GM21619 (cell line): ENCODE results near the gene TTC28.
"Not testable (repeated sequence)": the region's sequence is repeated elsewhere in the genome, so short reads cannot be mapped to it uniquely, and the experiment has no call there.

Source experiments
- ATAC-seq: cut with Tn5 transposase; IDR thresholded peaks from one replicate; pipeline ENCODE4 v1.9.1; 2021; ENCODE audit not compliant: unreplicated experiment

TTC28 gene

DNA sequence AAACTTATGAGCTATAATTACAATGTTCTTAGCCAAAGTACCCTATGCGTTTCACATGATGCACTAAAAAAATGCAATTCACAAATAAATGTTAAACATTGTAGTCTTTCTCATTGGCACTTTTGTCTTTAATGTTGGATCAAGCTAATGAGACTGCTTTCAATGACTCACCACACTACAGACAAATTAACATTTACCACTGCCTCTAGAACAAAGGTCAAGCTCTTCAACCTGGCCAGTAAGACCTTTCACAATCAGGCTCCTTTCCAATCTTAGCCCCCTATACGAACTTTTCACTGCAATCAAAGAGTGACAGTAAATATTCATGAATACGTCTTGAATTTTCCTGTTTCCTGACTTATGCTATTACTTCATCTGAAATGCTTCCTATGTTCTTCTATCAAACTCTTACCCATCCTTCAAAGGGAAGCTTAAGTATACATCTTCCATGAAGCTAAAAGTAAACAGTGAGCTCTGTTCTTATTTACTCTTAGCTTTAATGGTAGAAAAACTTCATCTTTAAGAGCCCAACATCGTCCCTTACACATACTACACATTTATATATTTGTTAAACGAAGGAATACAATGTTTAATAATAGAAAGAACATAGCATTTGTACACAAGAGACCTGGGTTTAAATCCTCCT, 433.9 kb downstream of the TTC28 start:
- ATAC-seq: no peak

DNA sequence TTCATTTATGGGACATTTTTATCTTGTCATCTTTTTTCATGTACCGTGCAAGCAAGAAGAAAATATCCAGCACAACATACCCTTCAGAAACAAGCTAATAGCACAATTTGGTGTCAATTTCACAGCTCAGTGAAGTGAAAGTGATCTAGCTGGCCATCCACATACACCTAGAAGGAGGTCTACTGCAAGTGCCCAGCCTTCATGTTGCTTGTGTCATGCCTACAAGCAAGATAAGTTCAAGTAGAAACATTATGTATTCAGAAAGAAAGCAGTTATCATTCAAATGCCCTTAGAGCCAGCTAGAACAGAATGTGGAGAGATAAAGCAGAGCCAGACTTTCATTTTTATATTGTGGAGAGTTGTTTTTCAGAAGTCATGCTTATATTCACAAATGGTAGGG, 434.9 kb downstream of the TTC28 start:
- ATAC-seq: no peak

DNA sequence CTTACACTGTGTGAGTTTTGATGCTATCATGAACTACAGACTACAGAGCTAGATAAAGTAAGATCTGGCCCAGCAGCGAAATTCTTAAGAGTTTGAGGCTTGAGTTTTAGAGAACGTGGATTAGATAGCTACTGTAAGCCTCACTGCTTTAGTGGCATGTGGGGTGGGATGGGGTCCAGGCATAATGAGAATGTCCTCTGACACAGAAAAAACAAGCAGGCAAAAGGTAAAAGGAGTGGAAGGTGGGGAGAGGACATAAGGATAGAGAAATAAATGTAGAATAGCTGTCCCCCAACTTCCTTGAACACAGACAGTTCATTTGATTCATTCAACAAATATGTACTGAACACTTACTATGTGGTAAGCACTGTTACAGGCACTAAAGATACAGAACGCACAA, 436.1 kb downstream of the TTC28 start:
- ATAC-seq: no peak

DNA sequence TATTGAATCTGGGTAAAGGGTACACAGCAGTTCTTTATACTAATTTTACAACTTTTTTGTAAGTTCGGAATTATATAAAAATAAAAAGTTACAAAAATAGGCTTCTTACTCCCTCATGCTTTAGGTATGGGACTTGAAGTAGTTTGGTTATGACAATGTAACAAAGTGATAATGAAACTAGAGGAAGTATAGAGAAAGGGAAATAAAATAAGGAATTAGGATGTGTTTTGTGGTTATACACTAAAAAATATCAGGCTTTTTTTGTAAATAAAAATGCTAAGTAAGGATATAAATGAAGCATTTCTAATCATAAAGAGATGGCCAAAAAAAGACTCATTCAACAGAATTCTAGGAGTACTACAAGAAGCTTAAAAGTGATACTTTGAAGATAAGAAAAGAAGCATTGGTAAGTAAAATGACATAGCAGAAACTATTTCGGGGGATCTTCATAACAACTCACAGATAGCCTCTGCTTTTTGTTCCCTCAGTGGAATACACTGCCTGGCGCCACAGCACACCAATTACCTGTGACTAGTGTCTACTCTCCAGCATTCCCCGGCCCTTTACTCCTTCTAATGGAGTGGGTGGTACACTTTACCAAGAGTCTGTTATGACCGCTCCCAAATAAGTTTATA, 437.9 kb downstream of the TTC28 start:
- ATAC-seq: no peak

DNA sequence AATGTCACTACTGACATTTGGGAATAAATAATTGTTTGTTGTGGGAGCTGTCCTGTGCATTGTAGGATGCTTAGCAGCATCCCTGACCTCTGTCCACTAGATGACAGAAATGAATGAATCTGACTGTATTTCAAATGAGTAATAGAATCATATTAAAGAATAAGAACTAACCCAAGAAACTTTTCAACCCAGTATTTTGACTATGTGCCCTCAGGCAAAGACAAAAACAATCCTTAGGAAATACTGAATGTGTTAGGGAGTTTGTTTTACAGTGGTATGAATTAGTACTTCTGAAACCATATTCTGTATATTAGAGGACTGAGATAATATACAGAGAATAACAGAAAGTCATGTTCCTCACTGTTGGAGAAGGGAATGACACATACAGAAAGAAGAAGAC, 439.7 kb downstream of the TTC28 start:
- no peak for ATAC-seq

DNA sequence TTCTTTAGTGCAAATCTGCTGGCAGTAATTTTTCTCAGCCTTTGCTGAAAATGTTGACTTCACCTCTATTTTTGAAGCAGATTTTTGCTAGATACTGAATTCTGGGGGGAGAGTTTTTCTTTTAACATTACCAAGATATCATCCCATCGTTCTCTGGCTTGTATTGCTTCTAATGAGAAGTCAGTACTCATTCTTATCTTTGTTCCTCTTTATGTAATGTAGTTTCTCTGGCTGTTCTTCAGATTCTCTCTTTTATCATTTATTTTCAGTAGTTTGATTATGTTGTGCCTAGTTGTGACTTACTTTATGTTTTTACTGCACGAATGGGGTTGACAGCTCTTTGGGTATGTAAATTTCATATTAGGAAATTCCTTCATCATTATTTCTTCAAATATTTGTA, 441.9 kb downstream of the TTC28 start:
- no peak for ATAC-seq

DNA sequence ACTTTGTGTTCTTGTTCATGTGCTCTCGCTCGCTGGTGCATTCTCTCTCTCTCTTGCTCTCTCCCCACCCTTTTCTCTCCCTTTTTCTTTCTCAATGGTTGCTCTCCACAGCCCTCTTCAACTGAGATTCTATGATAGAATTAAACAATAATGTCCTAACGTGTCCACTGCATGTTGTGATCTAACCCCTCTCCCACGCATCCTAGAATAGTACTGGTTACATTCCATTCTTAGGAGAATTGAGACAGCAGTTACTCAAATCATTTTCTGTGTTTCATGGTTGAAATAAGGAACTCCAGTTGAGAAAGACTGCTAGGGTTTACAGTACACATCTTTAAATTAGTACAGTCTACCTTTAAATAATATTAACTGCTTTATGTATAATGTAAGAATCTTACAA, 442.5 kb downstream of the TTC28 start:
- ATAC-seq: no peak

DNA sequence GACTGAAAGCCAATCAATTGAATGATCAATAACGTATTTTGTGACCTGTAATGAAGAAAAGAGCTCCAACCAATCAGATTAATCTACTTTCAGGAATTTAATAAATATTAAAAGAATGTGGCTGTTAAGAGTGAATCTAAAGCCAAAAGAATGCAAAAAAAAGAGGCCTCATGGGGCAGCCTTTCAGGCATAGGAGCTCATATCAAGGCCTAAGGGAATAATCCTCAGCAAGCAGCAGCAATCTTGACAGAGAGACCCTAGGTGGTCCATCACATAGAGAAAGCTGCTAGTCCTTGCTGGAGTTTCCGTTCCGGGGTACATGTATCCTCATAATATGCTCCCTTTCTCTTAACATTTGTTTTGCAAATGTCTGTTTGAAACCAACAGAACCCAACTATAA, 447.4 kb downstream of the TTC28 start:
- ATAC-seq: no peak

DNA sequence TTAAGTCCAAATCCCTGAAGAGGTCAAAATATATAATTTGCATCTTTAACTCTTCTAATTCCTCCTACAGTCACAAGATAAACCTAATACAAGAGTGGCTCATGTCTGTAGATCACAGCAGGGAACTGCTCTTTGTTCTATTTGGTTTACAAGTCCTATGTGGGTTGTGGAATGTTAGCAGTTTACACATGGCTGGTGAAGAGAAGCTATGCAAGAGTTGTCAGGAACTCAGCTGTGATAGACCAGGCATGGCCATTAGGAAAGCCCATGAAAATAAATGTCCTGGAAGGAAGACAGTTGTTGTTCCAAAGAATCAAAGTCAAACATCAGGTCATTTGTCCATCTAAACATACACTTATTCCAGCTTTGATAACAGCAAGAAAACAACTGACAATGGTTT, 448.2 kb downstream of the TTC28 start:
- no peak for ATAC-seq

DNA sequence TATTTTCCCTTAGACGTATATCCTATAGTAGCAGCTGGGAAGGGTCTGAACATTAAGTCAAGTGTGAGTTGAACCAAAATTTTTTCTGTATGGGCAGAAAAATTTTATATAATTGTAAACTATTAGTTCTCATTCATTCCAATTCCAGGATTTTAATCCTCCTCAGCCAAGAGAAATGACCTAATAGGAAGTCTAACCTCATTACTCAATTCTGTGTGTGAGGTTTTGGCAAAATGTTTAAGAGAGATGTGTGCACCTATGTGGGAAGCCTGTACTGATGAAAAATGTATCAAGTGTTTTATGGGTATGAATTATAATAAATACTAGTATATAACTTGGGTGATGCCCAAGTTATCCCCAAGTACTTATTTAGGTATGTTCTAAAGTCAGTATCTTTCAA, 449.0 kb downstream of the TTC28 start:
- no peak for ATAC-seq

DNA sequence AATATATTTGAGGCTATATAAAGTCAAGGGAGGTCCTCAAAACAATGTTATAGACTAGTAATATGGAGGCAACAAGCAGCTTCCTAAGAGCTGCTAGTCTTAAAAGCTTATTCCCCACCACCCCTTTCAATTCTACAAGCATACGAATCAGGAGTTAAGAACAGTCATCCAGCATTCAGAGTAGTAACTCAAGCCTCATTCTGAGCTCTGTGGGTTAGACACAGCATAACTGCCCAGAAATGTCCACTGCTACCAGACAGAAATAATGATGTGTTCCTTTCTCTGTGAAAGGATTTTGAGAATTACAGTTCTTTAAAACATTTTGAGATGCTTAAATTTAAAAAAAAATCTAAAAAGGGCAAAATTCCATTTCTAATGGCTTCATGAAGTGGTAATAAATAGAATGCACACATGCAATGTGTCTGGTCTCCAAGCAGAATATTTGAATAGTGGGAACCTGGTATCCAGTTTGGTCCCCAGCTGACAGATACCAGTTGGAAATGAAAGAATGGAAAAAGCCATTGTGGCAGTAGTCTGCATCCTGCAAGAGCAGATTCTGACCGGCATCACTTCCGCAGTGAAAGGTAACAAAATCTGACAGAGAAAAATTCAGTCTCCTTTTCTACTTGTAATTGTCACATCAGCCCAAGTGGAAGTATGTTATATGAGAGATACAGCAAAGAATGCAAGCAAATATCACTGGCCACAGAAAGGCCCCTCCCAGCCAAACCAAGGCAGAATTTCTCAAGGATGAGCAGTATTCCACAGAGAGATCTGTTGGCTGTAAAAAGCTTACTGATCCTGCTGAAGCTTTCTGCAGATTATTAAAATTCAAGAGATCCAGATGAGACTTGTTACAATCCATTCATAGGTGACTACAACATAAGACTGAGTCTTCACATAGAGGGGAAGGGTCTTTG, 449.8 kb downstream of the TTC28 start:
- ATAC-seq: no peak

DNA sequence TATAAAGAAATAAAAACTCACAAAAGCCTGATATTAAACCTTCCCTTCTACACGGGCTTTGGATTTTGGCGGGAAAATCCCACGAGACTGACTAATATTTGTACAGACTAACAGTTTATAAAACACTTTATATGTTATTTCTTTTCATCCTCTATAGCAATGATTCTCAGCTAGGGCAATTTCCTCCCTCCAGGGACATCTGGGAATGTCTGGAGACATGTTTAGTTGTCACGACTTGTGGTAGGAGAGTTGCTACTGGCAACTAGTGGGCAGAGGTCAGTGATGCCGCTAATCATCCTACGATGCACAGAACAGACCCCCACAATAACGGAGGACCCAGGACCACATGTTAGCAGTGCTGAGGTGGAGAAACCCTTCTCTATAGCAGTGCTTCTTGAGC, 455.8 kb downstream of the TTC28 start:
- no peak for ATAC-seq

DNA sequence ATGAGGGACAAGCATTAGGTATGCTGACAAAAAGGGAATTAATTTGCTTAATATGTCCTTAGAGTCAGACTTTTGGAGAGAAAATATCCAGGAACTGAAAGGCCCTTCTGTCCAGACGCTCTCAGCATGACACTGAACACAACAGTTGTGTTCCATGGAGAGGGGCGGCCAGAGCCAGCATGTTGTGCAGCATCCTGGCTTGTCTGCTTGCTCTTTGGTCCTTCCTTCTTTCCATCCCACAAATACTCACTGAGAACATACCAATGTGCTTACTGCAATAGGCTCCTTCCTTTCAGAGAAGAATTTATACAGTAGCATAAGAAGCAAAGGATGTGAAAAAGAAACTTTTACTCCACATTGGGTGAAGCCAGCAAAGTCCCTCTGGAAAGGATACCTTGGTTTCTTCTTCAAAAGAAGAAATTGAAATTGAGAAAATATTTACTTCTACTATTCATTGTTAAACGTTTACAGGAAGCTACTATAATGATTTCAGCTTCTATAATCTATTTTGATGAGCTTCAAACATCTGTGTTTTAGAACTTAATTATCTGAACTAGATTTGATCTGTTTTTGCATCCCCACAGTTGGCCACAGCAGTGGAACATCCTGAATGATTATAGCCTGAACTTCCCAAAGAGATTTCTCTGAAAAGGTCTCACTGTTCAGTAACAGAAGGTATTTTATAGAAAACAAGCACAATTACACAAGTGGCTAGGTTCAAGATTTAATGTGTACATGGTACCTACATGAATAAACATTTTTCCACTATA, 456.5 kb downstream of the TTC28 start:
- ATAC-seq: no peak

DNA sequence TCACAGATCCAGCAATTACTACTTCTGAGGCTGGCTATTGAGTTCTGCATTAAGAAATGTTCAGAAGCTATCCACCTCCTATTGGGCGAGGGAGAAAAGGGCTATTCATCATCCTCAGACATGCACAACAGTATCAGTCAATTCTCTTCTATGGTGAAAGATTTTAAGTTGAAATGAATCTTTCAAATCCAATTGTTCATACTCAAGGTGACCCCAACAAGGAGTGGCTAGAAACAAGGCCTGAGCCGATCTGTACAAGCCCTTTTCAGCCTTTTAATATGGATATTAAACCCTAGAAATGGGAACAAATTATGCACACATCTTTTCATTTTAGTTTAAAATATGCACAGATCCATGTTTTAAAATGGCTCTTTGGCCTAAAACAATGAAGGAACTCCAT, 457.1 kb downstream of the TTC28 start:
- ATAC-seq: no peak

DNA sequence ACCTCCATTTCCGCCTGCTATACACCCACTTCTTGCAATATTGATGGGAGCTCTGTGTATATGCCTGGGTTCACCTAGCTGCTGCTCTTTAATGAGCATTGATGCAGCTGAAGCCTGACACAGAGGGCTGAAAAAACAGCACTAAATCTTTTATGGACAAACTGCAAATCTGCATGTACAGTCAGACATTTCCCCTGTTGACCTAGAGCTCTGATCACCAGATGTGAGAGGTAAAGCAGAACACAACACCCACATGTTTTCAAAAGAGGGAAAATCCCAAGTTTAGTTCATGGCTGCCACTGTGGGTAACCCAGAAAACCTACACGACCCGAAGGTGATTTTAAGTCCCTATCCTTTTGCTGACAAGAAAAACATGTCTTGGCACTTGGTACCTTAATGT, 457.6 kb downstream of the TTC28 start:
- ATAC-seq: no peak

DNA sequence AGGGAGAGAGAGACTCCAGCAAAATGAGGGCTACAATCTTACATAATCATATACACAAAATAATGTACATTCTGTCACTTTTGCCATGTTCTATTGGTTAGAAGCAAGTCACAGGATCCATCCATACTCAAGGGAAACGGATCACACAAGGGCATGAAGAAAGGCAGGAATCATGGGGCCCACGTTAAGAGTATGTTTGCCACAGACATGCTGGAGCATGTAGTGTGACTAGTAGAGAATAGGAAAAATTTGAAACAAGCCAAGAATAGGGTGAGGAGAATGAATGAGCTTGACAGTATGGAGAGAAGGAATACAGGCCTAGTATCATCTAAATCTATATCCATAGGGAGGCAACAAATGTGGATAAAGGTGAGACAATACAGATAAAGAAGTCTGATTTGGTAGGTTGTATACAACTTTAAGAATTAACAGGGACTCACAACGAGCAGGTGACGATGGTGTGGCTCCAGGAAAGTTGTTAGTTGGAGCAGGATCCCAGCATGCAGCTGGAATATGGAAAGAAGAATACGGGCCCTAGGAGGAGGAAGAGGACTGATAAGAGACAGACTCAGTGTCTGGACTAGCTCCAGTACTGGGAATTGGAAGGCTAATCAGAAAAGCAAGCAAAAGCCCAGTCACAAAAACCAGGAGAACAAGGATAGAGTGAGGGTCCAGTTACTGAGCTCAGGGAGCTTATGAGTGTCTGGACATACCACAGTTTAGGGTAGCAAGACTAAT, 458.8 kb downstream of the TTC28 start:
- ATAC-seq: no peak

DNA sequence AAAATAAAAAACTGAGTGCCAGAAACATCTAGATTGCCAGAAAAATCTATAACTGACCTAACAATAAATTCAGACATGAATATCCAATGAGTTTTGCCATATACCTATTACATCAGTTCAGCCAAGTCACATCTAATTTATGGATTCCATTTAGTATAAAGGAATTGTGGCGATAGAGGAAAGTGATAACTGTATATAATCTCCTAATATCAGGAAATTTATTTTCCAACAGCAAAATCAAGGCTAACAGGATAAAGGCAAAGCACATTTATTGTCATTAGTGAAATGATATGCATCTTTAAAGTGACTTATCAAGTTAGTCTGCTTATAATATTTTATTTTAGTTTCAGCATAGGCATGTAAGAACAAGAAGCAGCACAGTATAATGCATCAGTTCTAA, 462.4 kb downstream of the TTC28 start:
- ATAC-seq: no peak

DNA sequence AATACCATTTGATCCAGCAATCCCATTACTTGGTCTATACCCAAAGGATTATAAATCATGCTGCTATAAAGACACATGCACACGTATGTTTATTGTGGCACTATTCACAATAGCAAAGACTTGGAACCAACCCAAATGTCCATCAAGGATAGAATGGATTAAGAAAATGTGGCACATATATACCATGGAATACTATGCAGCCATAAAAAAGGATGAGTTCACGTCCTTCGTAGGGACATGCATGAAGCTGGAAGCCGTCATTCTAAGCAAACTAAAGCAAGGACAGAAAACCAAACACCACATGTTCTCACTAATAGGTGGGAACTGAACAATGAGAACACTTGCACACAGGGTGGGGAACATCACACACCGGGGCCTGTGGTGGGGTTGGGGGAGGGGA, 464.9 kb downstream of the TTC28 start:
- not testable (repeated sequence) for ATAC-seq

DNA sequence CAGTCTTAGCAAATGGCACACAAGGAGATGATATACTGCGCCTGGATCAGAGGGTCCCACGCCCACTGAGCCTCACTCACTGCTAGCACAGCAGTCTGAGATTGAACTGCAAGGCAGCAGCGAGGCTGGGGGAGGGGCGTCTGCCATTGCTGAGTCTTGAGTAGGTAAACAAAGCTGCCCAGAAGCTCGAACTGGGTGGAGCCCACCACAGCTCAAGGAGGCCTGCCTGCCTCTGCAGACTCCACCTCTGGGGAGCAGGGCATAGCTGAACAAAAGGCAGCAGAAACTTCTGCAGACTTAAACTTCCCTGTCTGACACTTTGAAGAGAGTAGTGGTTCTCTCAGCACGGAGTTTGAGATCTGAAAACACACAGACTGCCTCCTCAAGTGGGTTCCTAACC, 470.2 kb downstream of the TTC28 start:
- ATAC-seq: not testable (repeated sequence)

DNA sequence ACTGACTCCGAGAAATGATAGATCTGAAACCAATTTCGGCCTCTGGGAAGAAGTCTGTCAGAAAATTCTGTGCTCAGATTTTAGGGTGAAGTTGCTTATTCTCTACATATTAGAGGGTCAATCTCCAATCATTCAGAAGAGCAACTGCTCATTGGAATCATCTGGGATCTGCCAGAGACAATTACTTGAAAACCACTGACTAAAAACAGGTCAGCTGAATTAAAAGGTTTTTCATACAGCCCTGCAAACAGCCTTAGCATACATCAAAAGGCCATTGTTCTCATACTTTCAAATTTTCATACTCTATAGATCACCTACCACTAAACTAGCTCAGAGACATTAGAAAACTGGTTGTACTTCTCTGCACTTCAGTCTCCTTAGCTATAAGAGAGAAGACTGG, 470.9 kb downstream of the TTC28 start:
- ATAC-seq: no peak

DNA sequence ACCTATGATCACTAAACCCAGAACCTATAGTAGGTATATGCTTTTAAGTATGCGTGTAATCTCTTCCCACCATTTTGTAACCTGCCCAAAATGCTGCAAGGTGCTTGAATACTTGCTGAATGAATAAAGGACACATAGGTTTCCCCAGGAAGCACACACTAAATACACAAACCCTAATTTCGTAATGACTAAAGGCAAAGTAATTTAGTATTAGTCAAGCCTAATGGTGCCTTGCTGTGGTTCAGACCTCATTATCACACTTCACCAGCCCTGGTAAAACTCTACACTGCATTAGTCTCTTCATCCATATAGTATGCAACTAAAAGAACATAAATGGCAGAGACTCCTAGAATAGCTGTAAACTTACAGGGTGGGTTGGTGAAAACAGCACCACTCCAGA, 471.6 kb downstream of the TTC28 start:
- ATAC-seq: no peak
